Measurements from ENCODE around the gene SLC52A1. TPM values are rescaled to one million over a fixed set of nuclear protein-coding genes. Genes with fewer than 3 reads are reported as not detected.
A peak's percentile ranks its signal among the peaks of the same experiment; 100 is the strongest.

The SLC52A1 gene
- total and polyA plus RNA-seq, 2 experiments from 2014 or later = 0.22 TPM; not detected in 1

DNA sequence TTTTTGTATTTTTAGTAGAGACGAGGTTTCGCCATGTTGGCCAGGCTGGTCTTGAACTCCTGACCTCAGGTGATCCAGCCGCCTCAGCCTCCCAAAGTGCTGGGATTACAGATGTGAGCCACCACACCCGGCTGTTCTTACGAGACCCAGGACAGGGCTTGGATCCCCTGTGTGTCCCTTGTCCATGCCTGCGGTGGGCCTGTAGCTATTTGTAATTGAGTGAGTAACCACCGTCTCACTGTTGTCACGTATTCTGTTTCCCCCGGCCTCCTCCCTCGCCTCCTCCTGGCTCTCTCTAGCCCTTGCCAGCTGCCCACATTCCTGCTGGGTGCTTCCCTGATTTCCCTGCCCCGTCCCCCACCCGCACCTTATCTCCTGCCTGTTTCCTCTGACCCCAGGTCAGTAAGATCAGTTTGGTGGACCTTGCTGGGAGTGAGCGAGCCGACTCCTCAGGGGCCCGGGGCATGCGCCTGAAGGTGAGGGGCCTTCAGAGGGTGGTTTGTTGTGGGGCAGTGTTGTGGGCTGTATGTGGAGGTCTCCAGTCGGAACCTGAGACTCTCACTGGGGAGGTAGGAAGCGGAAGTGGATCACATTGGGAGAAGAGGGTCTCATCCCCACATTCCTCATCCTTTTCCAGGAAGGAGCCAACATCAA lies 31.9 kb downstream of the SLC52A1 start:
- Histone ChIP-seq H3K9me2 (ENCODE audit: insufficient read depth) (no peaks in the 10 kb centered on the region), H3K4me1 (ENCODE audit: insufficient read depth) (peaks cover 13% of the 10 kb centered on the region; the same call in 1 of the 2 replicates), H3K79me2 (ENCODE audit: insufficient read depth) (peaks cover 52% of the 10 kb centered on the region), H3K4me2 (ENCODE audit: unreplicated experiment) (no peak overlapping the region), H3K36me3 (ENCODE audit: low read depth) (peaks cover 31% of the 10 kb centered on the region; the same call in 1 of the 2 replicates), H4K20me1 (ENCODE audit: insufficient read depth) (no peaks in the 10 kb centered on the region), H3K27me3 (replicated peaks; ENCODE audit: insufficient read depth) (no peaks in the 10 kb centered on the region), H2AFZ (no peak overlapping the region), H3K27ac (no peak overlapping the region), H3K4me3 (no peak overlapping the region), H3K9ac (no peak overlapping the region), H3K9me3 (ENCODE audit: low read depth) (no peaks in the 10 kb centered on the region), H3F3A (ENCODE audit: insufficient read depth) (no peaks in the 10 kb centered on the region)
- TF ChIP-seq EZH2phosphoT487 (IDR thresholded peaks at IDR 0.05; ENCODE audit: insufficient read depth, low read depth) = no peak
- TF ChIP-seq EZH2 (IDR thresholded peaks at IDR 0.05; ENCODE audit: insufficient read depth, poor library complexity, severe bottlenecking) = no peak
- in situ Hi-C loops (cut with MboI) = no loop called here
- DNase-seq = no peak
- 96 to 97% methylated on average over 17 to 18 of the region's 18 CpGs for WGBS, 2 experiments (ENCODE audit: low coverage in 1 of 2, low lambda C conversion rate in 2 of 2, missing lambda C conversion rate in 2 of 2)

GRCh38 chr17:5002121-5002788 lies 33.0 kb downstream of the SLC52A1 start:
- no peak overlapping the region for H2AFZ ChIP-seq
- no peak overlapping the region for H3K27ac ChIP-seq
- no peaks in the 10 kb centered on the region for H4K20me1 ChIP-seq (ENCODE audit: insufficient read depth)
- WGBS, 2 experiments (ENCODE audit: low coverage in 1 of 2, low lambda C conversion rate in 2 of 2, missing lambda C conversion rate in 2 of 2) = 86 to 89% methylated on average over 20 of the region's 20 CpGs
- H3K4me3 ChIP-seq = no peak overlapping the region
- no peak overlapping the region for H3K4me2 ChIP-seq (ENCODE audit: unreplicated experiment)
- H3K9me2 ChIP-seq (ENCODE audit: insufficient read depth) = no peaks in the 10 kb centered on the region
- H3K9me3 ChIP-seq (ENCODE audit: low read depth) = no peaks in the 10 kb centered on the region
- no peak overlapping the region for H3K9ac ChIP-seq
- no peaks in the 10 kb centered on the region for H3K27me3 ChIP-seq (replicated peaks; ENCODE audit: insufficient read depth)
- H3K4me1 ChIP-seq (ENCODE audit: insufficient read depth) = peaks cover 13% of the 10 kb centered on the region; the same call in 1 of the 2 replicates
- TF ChIP-seq EZH2 (IDR thresholded peaks at IDR 0.05; ENCODE audit: insufficient read depth, poor library complexity, severe bottlenecking) (no peak), EZH2phosphoT487 (IDR thresholded peaks at IDR 0.05; ENCODE audit: insufficient read depth, low read depth) (no peak)
- peaks cover 57% of the 10 kb centered on the region for H3K79me2 ChIP-seq (ENCODE audit: insufficient read depth)
- peaks cover 23% of the 10 kb centered on the region; the same call in 1 of the 2 replicates for H3K36me3 ChIP-seq (ENCODE audit: low read depth)
- H3F3A ChIP-seq (ENCODE audit: insufficient read depth) = no peaks in the 10 kb centered on the region
- in situ Hi-C loops (cut with MboI) = no loop called here
- no peak for DNase-seq

GRCh38 chr17:5000237-5000639 lies 35.0 kb downstream of the SLC52A1 start:
- Histone ChIP-seq H3K9me3 (ENCODE audit: low read depth) (no peaks in the 10 kb centered on the region), H3K27me3 (replicated peaks; ENCODE audit: insufficient read depth) (no peaks in the 10 kb centered on the region), H3F3A (ENCODE audit: insufficient read depth) (no peaks in the 10 kb centered on the region), H3K4me2 (ENCODE audit: unreplicated experiment) (peak overlapping the region; percentile 86), H3K27ac (no peak overlapping the region), H4K20me1 (ENCODE audit: insufficient read depth) (no peaks in the 10 kb centered on the region), H3K4me3 (peak overlapping the region; percentile 94), H3K4me1 (ENCODE audit: insufficient read depth) (peaks cover 13% of the 10 kb centered on the region; the same call in 1 of the 2 replicates), H3K79me2 (ENCODE audit: insufficient read depth) (peaks cover 56% of the 10 kb centered on the region), H2AFZ (no peak overlapping the region), H3K36me3 (ENCODE audit: low read depth) (peaks cover 10% of the 10 kb centered on the region; the same call in 1 of the 2 replicates), H3K9me2 (ENCODE audit: insufficient read depth) (no peaks in the 10 kb centered on the region), H3K9ac (peak overlapping the region; percentile 80)
- in situ Hi-C loops (cut with MboI) = no loop called here
- TF ChIP-seq EZH2phosphoT487 (IDR thresholded peaks at IDR 0.05; ENCODE audit: insufficient read depth, low read depth) = no peak
- TF ChIP-seq EZH2 (IDR thresholded peaks at IDR 0.05; ENCODE audit: insufficient read depth, poor library complexity, severe bottlenecking) = no peak
- 42 to 45% methylated on average over 8 to 11 of the region's 11 CpGs for WGBS, 2 experiments (ENCODE audit: low coverage in 1 of 2, low lambda C conversion rate in 2 of 2, missing lambda C conversion rate in 2 of 2)
- DNase-seq = peak; percentile 27

DNA sequence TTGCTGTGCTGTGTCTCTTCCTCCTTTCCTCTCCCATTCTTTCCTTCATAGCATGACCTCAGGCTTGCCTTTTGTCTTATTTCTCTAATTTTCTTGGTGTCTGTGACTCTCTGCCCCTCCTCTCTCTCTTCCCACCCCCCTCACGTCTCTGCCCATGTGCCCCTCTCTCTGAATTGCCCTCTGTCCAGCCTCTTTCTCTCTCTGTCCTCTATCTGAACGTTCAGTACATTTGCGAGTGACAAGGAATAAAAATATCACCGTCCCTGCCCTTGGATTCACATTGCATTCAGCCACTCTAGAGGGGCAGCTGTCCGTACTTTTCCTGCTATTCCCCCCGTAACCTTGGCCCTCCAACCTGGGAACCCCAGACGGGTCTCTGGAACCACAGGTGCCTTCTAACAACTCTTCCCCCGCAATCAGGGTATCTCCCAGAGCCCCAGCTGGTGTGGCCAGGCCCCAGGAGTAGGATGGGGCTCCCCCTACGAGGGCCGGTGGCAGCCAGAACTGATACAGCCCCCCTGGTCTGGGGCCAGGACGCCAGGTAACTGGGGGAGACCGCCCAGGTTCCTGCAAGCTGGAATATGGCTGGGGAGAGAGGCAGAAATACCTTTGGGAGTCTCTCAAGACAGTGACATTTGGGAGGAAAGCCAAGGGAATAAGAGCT lies 35.7 kb downstream of the SLC52A1 start:
- peak overlapping the region; percentile 80 for H3K9ac ChIP-seq
- no peaks in the 10 kb centered on the region for H4K20me1 ChIP-seq (ENCODE audit: insufficient read depth)
- no peaks in the 10 kb centered on the region for H3K9me3 ChIP-seq (ENCODE audit: low read depth)
- H3K4me1 ChIP-seq (ENCODE audit: insufficient read depth) = peaks cover 13% of the 10 kb centered on the region; the same call in 1 of the 2 replicates
- H3K9me2 ChIP-seq (ENCODE audit: insufficient read depth) = no peaks in the 10 kb centered on the region
- no peak overlapping the region for H2AFZ ChIP-seq
- no peak for TF ChIP-seq EZH2phosphoT487 (IDR thresholded peaks at IDR 0.05; ENCODE audit: insufficient read depth, low read depth)
- no peak for TF ChIP-seq EZH2 (IDR thresholded peaks at IDR 0.05; ENCODE audit: insufficient read depth, poor library complexity, severe bottlenecking)
- H3K27me3 ChIP-seq (replicated peaks; ENCODE audit: insufficient read depth) = no peaks in the 10 kb centered on the region
- DNase-seq = no peak
- no peaks in the 10 kb centered on the region for H3F3A ChIP-seq (ENCODE audit: insufficient read depth)
- H3K4me3 ChIP-seq = peak overlapping the region; percentile 94
- peak overlapping the region; percentile 86 for H3K4me2 ChIP-seq (ENCODE audit: unreplicated experiment)
- peaks cover 53% of the 10 kb centered on the region for H3K79me2 ChIP-seq (ENCODE audit: insufficient read depth)
- peaks cover 3% of the 10 kb centered on the region; the same call in 1 of the 2 replicates for H3K36me3 ChIP-seq (ENCODE audit: low read depth)
- 56 to 59% methylated on average over 12 of the region's 12 CpGs for WGBS, 2 experiments (ENCODE audit: low coverage in 1 of 2, low lambda C conversion rate in 2 of 2, missing lambda C conversion rate in 2 of 2)
- no peak overlapping the region for H3K27ac ChIP-seq
- in situ Hi-C loops (cut with MboI) = no loop called here
